Measurements from ENCODE around the gene AKAP11. TPM values are rescaled to one million over a fixed set of nuclear protein-coding genes. Genes with fewer than 3 reads are reported as not detected.

Gene AKAP11
- polyA plus RNA-seq, 3 donors: 1.2 to 6.8 (median 1.7) TPM

- no peak overlapping the region for H3K9ac ChIP-seq (ENCODE audit: insufficient read depth, low read length, poor library complexity, severe bottlenecking)
- 94% methylated on average over 3 of the region's 4 CpGs for WGBS (ENCODE audit: insufficient coverage)
- TF ChIP-seq, protein P1, sequence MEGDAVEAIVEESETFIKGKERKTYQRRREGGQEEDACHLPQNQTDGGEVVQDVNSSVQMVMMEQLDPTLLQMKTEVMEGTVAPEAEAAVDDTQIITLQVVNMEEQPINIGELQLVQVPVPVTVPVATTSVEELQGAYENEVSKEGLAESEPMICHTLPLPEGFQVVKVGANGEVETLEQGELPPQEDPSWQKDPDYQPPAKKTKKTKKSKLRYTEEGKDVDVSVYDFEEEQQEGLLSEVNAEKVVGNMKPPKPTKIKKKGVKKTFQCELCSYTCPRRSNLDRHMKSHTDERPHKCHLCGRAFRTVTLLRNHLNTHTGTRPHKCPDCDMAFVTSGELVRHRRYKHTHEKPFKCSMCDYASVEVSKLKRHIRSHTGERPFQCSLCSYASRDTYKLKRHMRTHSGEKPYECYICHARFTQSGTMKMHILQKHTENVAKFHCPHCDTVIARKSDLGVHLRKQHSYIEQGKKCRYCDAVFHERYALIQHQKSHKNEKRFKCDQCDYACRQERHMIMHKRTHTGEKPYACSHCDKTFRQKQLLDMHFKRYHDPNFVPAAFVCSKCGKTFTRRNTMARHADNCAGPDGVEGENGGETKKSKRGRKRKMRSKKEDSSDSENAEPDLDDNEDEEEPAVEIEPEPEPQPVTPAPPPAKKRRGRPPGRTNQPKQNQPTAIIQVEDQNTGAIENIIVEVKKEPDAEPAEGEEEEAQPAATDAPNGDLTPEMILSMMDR (IDR thresholded peaks at IDR 0.05): no peak
- DNase-seq: no peak
- no peak overlapping the region for H3K4me3 ChIP-seq (replicated peaks in 1 of 3; ENCODE audit: low read depth in 2 of 3, low read length in 3 of 3)
- no peaks in the 10 kb centered on the region for H3K36me3 ChIP-seq (replicated peaks in 1 of 2; ENCODE audit: control insufficient read depth in 1 of 2, insufficient read depth in 2 of 2, low read length in 2 of 2)
- no peaks in the 10 kb centered on the region for H3K9me3 ChIP-seq (replicated peaks in 1 of 2; ENCODE audit: control insufficient read depth in 1 of 2, insufficient read depth in 1 of 2, low read length in 2 of 2)
- H3K27ac ChIP-seq (ENCODE audit: low read depth in 1 of 2, low read length in 2 of 2): no peak overlapping the region
- peaks cover 0 to 6% (median 1%) of the 10 kb centered on the region in 7 donors for H3K9me3 Mint-ChIP-seq
- no peaks in the 10 kb centered on the region for H3K27me3 ChIP-seq (ENCODE audit: control insufficient read depth in 2 of 2, insufficient read depth in 2 of 2, low read length in 2 of 2)
- H3K27me3 Mint-ChIP-seq (ENCODE audit: low read depth in 3 of 3): peaks cover 0 to 2% (median 2%) of the 10 kb centered on the region in 3 donors
- no peaks in the 10 kb centered on the region for H3K4me1 Mint-ChIP-seq
- H3K36me3 Mint-ChIP-seq: no peaks in the 10 kb centered on the region
- intact Hi-C loops (cut with micrococcal nuclease): no loop called here
- H4K20me1 ChIP-seq (ENCODE audit: insufficient read depth, low read length): no peaks in the 10 kb centered on the region
- H3K4me1 ChIP-seq (ENCODE audit: control insufficient read depth in 1 of 2, insufficient read depth in 2 of 2, low read length in 2 of 2): no peaks in the 10 kb centered on the region
- no peak overlapping the region for H3K27ac Mint-ChIP-seq
- H3K4me3 Mint-ChIP-seq: no peak overlapping the region
- H3K4me2 ChIP-seq (replicated peaks; ENCODE audit: extremely low read depth, low read length, poor library complexity, severe bottlenecking): no peak overlapping the region
- no peak overlapping the region for H2AFZ ChIP-seq (ENCODE audit: insufficient read depth, low read depth, low read length, poor library complexity, severe bottlenecking)
- H3K79me2 ChIP-seq (ENCODE audit: insufficient read depth, low read length): no peaks in the 10 kb centered on the region
Observed at GRCh38 chr13:42259515-42259914, 12.4 kb upstream of the AKAP11 start.

DNA sequence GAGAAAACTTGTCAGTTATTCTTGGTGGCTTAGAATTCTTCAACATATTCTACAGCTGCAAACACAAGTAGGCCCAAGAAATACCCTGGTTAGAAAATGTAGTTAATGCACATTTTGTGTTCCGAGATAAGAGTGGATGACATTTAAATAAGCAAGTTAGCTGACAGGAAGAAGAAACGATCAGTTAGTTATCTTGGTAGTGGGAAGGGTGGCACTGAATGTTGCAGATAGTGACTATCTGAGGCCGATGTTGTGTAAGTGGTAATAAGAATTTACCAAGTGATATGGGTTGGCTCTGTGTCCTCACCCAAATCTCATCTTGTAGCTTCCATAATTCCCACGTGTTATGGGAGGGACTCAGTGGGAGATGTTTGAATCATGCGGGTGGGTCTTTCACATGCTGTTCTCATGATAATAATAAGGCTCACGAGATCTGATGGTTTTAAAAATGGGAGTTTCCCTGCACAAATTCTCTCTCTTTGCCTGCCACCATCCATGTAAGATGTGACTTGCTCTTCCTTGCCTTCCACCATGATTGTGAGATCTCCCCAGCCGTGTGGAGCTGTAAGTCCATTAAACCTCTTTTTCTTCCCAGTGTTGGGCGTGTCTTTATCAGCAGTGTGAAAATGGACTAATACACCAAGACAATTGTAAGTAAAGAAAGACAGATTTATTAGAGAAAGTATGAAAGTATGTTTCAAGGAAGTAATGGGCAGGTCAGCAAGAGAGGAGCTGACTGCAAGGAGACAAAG, 10.9 kb upstream of the AKAP11 start:
- H3K79me2 ChIP-seq (ENCODE audit: insufficient read depth, low read length): no peaks in the 10 kb centered on the region
- peaks cover 0 to 6% (median 1%) of the 10 kb centered on the region in 7 donors for H3K9me3 Mint-ChIP-seq
- H4K20me1 ChIP-seq (ENCODE audit: insufficient read depth, low read length): no peaks in the 10 kb centered on the region
- no peak overlapping the region for H3K27ac ChIP-seq (ENCODE audit: low read depth in 1 of 2, low read length in 2 of 2)
- H3K4me1 ChIP-seq (ENCODE audit: control insufficient read depth in 1 of 2, insufficient read depth in 2 of 2, low read length in 2 of 2): no peaks in the 10 kb centered on the region
- DNase-seq: no peak
- no peaks in the 10 kb centered on the region for H3K36me3 ChIP-seq (replicated peaks in 1 of 2; ENCODE audit: control insufficient read depth in 1 of 2, insufficient read depth in 2 of 2, low read length in 2 of 2)
- 100% methylated on average over 2 of the region's 8 CpGs for WGBS (ENCODE audit: insufficient coverage)
- no peak overlapping the region for H3K27ac Mint-ChIP-seq
- no peaks in the 10 kb centered on the region for H3K36me3 Mint-ChIP-seq
- no peak overlapping the region for H2AFZ ChIP-seq (ENCODE audit: insufficient read depth, low read depth, low read length, poor library complexity, severe bottlenecking)
- H3K27me3 Mint-ChIP-seq (ENCODE audit: low read depth in 3 of 3): peaks cover 0 to 2% (median 2%) of the 10 kb centered on the region in 3 donors
- H3K9ac ChIP-seq (ENCODE audit: insufficient read depth, low read length, poor library complexity, severe bottlenecking): no peak overlapping the region
- intact Hi-C loops (cut with micrococcal nuclease): no loop called here
- H3K4me2 ChIP-seq (replicated peaks; ENCODE audit: extremely low read depth, low read length, poor library complexity, severe bottlenecking): no peak overlapping the region
- no peaks in the 10 kb centered on the region for H3K27me3 ChIP-seq (ENCODE audit: control insufficient read depth in 2 of 2, insufficient read depth in 2 of 2, low read length in 2 of 2)
- no peaks in the 10 kb centered on the region for H3K4me1 Mint-ChIP-seq
- H3K4me3 Mint-ChIP-seq: no peak overlapping the region
- H3K9me3 ChIP-seq (replicated peaks in 1 of 2; ENCODE audit: control insufficient read depth in 1 of 2, insufficient read depth in 1 of 2, low read length in 2 of 2): no peaks in the 10 kb centered on the region
- TF ChIP-seq, protein P1 (IDR thresholded peaks at IDR 0.05): no peak
- H3K4me3 ChIP-seq (replicated peaks in 1 of 3; ENCODE audit: low read depth in 2 of 3, low read length in 3 of 3): no peak overlapping the region
